Measurements from ENCODE around the gene PPM1H.

PPM1H gene

GRCh38 chr12:62726471-62726980 is 208.4 kb downstream of the PPM1H start:
- DNase-seq: no peak

- DNase-seq: no peak
Measured at GRCh38 chr12:62725781-62726180, 209.2 kb downstream of the PPM1H start.

GRCh38 chr12:62724947-62725451 is 210.0 kb downstream of the PPM1H start:
- DNase-seq: no peak

GRCh38 chr12:62724285-62724684 is 210.7 kb downstream of the PPM1H start:
- no peak for DNase-seq

- DNase-seq: no peak
Measured at GRCh38 chr12:62722971-62723680, 211.8 kb downstream of the PPM1H start.

- DNase-seq: no peak
Measured at GRCh38 chr12:62720661-62721330, 214.2 kb downstream of the PPM1H start.

- no peak for DNase-seq
Measured at GRCh38 chr12:62720025-62720424, 214.9 kb downstream of the PPM1H start.

GRCh38 chr12:62718762-62719426 is 216.1 kb downstream of the PPM1H start:
- no peak for DNase-seq

- DNase-seq: no peak
Measured at GRCh38 chr12:62717643-62718042, 217.3 kb downstream of the PPM1H start.

- no peak for DNase-seq
Measured at GRCh38 chr12:62716866-62717525, 218.0 kb downstream of the PPM1H start.

GRCh38 chr12:62716037-62716436 is 218.9 kb downstream of the PPM1H start:
- DNase-seq: no peak

- DNase-seq: no peak
Measured at GRCh38 chr12:62714774-62715721, 219.9 kb downstream of the PPM1H start.

- DNase-seq: no peak
Measured at GRCh38 chr12:62714181-62714773, 220.7 kb downstream of the PPM1H start.

- no peak for DNase-seq
Measured at GRCh38 chr12:62713723-62714122, 221.2 kb downstream of the PPM1H start.

GRCh38 chr12:62712681-62713573 is 222.0 kb downstream of the PPM1H start:
- DNase-seq: no peak

- no peak for DNase-seq
Measured at GRCh38 chr12:62711631-62712241, 223.2 kb downstream of the PPM1H start.

GRCh38 chr12:62709311-62709710 is 225.6 kb downstream of the PPM1H start:
- no peak for DNase-seq

GRCh38 chr12:62707939-62708338 is 227.0 kb downstream of the PPM1H start:
- DNase-seq: no peak

GRCh38 chr12:62705846-62706245 is 229.1 kb downstream of the PPM1H start:
- no peak for DNase-seq

- DNase-seq: no peak
Measured at GRCh38 chr12:62703011-62703380, 232.0 kb downstream of the PPM1H start.
